Measurements from ENCODE around the gene BCAS4.
"Not testable (repeated sequence)": the region's sequence is repeated elsewhere in the genome, so short reads cannot be mapped to it uniquely, and the experiment has no call there.

The BCAS4 gene

GRCh38 chr20:50799176-50799889 is 4.5 kb downstream of the BCAS4 start:
- no peak for DNase-seq (ENCODE audit: low read depth)

- DNase-seq (ENCODE audit: low read depth) = no peak
Measured at GRCh38 chr20:50799890-50800550, 5.2 kb downstream of the BCAS4 start.

GRCh38 chr20:50800986-50801746 is 6.3 kb downstream of the BCAS4 start:
- not testable (repeated sequence) for DNase-seq (ENCODE audit: low read depth)

GRCh38 chr20:50801747-50802125 is 6.9 kb downstream of the BCAS4 start:
- no peak for DNase-seq (ENCODE audit: low read depth)

GRCh38 chr20:50802289-50802688 is 7.4 kb downstream of the BCAS4 start:
- no peak for DNase-seq (ENCODE audit: low read depth)

- no peak for DNase-seq (ENCODE audit: low read depth)
Measured at GRCh38 chr20:50804437-50805348, 9.8 kb downstream of the BCAS4 start.

- DNase-seq (ENCODE audit: low read depth) = no peak
Measured at GRCh38 chr20:50805349-50805684, 10.5 kb downstream of the BCAS4 start.

GRCh38 chr20:50806126-50806768 is 11.4 kb downstream of the BCAS4 start:
- DNase-seq (ENCODE audit: low read depth) = no peak

- DNase-seq (ENCODE audit: low read depth) = no peak
Measured at GRCh38 chr20:50810063-50810462, 15.2 kb downstream of the BCAS4 start.

- DNase-seq (ENCODE audit: low read depth) = no peak
Measured at GRCh38 chr20:50810842-50811241, 16.0 kb downstream of the BCAS4 start.

GRCh38 chr20:50813101-50813643 is 18.3 kb downstream of the BCAS4 start:
- DNase-seq (ENCODE audit: low read depth) = no peak

GRCh38 chr20:50813801-50814200 is 18.9 kb downstream of the BCAS4 start:
- DNase-seq (ENCODE audit: low read depth) = no peak

GRCh38 chr20:50814438-50815161 is 19.7 kb downstream of the BCAS4 start:
- no peak for DNase-seq (ENCODE audit: low read depth)

- DNase-seq (ENCODE audit: low read depth) = no peak
Measured at GRCh38 chr20:50815162-50815989, 20.5 kb downstream of the BCAS4 start.

- DNase-seq (ENCODE audit: low read depth) = no peak
Measured at GRCh38 chr20:50817776-50818172, 22.9 kb downstream of the BCAS4 start.

- DNase-seq (ENCODE audit: low read depth) = no peak
Measured at GRCh38 chr20:50819349-50819748, 24.5 kb downstream of the BCAS4 start.

GRCh38 chr20:50820515-50821256 is 25.8 kb downstream of the BCAS4 start:
- DNase-seq (ENCODE audit: low read depth) = no peak

- no peak for DNase-seq (ENCODE audit: low read depth)
Measured at GRCh38 chr20:50821257-50821921, 26.5 kb downstream of the BCAS4 start.
